Osteoblast (primary cell): Measurements from ENCODE around the gene MCC. TPM values are rescaled to one million over a fixed set of nuclear protein-coding genes. Genes with fewer than 3 reads are reported as not detected.
A peak's percentile ranks its signal among the peaks of the same experiment; 100 is the strongest.

ENCODE experiments used
- DNase-seq: peaks from one replicate; pipeline ENCODE4 v3.0.0; 2011; ENCODE audit warnings: low spot score, mixed read lengths; ENCODE audit not compliant: insufficient read length; ENCODE audit errors: missing footprints
- H2AFZ ChIP-seq: 2 replicates; pipeline ENCODE4 v1.6.0; 2011; ENCODE audit warnings: mild to moderate bottlenecking, low read length
- H3K27ac ChIP-seq: 2 replicates; pipeline ENCODE4 v1.5.1; 2011; ENCODE audit warnings: mild to moderate bottlenecking, low read depth, low read length, moderate library complexity
- H3K27me3 ChIP-seq: 2 replicates; pipeline ENCODE4 v1.6.0; 2012; ENCODE audit warnings: mild to moderate bottlenecking, control low read depth, inconsistent platforms, low read length, moderate library complexity; ENCODE audit not compliant: insufficient read depth
- H3K36me3 ChIP-seq: 2 replicates; pipeline ENCODE4 v1.5.1; 2011; ENCODE audit warnings: mild to moderate bottlenecking, low read length, control low read depth, moderate library complexity; ENCODE audit not compliant: insufficient read depth
- H3K4me1 ChIP-seq: 2 replicates; pipeline ENCODE4 v1.5.1; 2011; ENCODE audit warnings: mild to moderate bottlenecking, low read length, control low read depth, moderate library complexity; ENCODE audit not compliant: insufficient read depth
- H3K4me2 ChIP-seq: 2 replicates; pipeline ENCODE4 v1.6.0; 2011; ENCODE audit warnings: mild to moderate bottlenecking, low read length; ENCODE audit not compliant: insufficient read depth
- H3K4me3 ChIP-seq: fragments of 200-600 bp; sonication (generic); 3 replicates; pipeline ENCODE4 v1.5.1; 2012; ENCODE audit warnings: mild to moderate bottlenecking, low read length, inconsistent platforms; ENCODE audit not compliant: insufficient read depth
- H3K79me2 ChIP-seq: 2 replicates; pipeline ENCODE4 v1.6.0; 2012; ENCODE audit warnings: mild to moderate bottlenecking, low read length, control low read depth, inconsistent platforms; ENCODE audit not compliant: insufficient read depth
- H3K9me3 ChIP-seq: 2 replicates; pipeline ENCODE4 v1.5.1; 2011; ENCODE audit warnings: low read depth, low read length, control low read depth
- H4K20me1 ChIP-seq: 2 replicates; pipeline ENCODE4 v1.6.0; 2012; ENCODE audit warnings: mild to moderate bottlenecking, low read length, control low read depth; ENCODE audit not compliant: insufficient read depth
- total RNA-seq: library from RNA; depleted of rRNA; stranded (reverse); fragments of >200 nt; gene quantifications from 2 replicates; pipeline ENCODE4 v1.2.3, GENCODE V29; 2012
- TF ChIP-seq, protein P1 (sequence below): IDR thresholded peaks from 2 replicates; pipeline ENCODE4 v1.5.1; 2011; ENCODE audit warnings: mild to moderate bottlenecking, low read depth, low read length, moderate library complexity; ENCODE audit errors: extremely low read depth

The MCC gene
- total RNA-seq, 1 donor, result 45.6 TPM

DNA sequence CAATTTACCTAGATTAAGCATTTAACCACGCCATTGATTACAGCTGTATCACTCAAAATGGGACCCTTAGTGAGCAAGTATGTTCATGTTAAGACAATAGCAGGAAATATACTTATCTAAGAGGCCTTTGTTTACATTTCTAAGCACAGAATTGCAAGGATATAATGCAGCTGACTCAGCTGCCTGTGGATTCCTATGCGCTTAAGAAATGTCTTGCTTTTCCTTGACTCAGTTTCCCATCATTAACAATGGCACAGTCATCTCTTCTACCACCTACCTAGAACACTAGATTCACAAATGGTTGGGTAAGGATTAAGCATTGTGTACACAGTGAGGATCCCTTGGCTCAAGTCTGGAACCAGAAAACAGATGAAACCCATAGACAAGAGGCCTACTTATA, 217.2 kb downstream of the MCC start:
- H3K79me2 ChIP-seq, result no peaks in the 10 kb centered on the region
- H3K4me1 ChIP-seq, result peaks cover 7% of the 10 kb centered on the region
- peaks cover 7% of the 10 kb centered on the region for H4K20me1 ChIP-seq
- H3K4me3 ChIP-seq, result no peak overlapping the region
- no peak overlapping the region for H2AFZ ChIP-seq
- no peaks in the 10 kb centered on the region for H3K36me3 ChIP-seq
- TF ChIP-seq, protein P1, sequence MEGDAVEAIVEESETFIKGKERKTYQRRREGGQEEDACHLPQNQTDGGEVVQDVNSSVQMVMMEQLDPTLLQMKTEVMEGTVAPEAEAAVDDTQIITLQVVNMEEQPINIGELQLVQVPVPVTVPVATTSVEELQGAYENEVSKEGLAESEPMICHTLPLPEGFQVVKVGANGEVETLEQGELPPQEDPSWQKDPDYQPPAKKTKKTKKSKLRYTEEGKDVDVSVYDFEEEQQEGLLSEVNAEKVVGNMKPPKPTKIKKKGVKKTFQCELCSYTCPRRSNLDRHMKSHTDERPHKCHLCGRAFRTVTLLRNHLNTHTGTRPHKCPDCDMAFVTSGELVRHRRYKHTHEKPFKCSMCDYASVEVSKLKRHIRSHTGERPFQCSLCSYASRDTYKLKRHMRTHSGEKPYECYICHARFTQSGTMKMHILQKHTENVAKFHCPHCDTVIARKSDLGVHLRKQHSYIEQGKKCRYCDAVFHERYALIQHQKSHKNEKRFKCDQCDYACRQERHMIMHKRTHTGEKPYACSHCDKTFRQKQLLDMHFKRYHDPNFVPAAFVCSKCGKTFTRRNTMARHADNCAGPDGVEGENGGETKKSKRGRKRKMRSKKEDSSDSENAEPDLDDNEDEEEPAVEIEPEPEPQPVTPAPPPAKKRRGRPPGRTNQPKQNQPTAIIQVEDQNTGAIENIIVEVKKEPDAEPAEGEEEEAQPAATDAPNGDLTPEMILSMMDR, result no peak
- no peaks in the 10 kb centered on the region for H3K9me3 ChIP-seq
- H3K27ac ChIP-seq, result peak overlapping the region; percentile 25
- H3K27me3 ChIP-seq, result no peaks in the 10 kb centered on the region
- DNase-seq, result no peak
- H3K4me2 ChIP-seq, result no peak overlapping the region

DNA sequence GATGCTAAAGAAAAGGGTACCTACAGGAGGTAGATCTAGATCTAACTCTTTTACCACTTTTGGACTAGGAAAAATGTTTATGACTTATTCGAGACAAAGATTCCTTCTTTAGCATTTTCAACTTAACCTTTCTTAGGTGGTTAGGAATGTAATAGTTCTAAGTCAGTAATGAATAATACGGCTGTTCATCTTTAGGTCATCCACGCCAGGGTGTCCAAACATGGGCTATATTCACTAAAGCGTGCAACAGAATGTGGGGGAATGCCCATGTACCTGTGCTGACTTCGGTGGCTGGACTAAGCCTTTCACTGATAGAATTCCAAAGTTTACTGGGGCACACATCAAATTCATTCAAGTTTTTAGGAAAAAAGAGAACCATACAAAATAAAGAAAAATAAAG, 218.2 kb downstream of the MCC start:
- DNase-seq, result no peak
- H3K27ac ChIP-seq, result no peak overlapping the region
- TF ChIP-seq, protein P1, result no peak

DNA sequence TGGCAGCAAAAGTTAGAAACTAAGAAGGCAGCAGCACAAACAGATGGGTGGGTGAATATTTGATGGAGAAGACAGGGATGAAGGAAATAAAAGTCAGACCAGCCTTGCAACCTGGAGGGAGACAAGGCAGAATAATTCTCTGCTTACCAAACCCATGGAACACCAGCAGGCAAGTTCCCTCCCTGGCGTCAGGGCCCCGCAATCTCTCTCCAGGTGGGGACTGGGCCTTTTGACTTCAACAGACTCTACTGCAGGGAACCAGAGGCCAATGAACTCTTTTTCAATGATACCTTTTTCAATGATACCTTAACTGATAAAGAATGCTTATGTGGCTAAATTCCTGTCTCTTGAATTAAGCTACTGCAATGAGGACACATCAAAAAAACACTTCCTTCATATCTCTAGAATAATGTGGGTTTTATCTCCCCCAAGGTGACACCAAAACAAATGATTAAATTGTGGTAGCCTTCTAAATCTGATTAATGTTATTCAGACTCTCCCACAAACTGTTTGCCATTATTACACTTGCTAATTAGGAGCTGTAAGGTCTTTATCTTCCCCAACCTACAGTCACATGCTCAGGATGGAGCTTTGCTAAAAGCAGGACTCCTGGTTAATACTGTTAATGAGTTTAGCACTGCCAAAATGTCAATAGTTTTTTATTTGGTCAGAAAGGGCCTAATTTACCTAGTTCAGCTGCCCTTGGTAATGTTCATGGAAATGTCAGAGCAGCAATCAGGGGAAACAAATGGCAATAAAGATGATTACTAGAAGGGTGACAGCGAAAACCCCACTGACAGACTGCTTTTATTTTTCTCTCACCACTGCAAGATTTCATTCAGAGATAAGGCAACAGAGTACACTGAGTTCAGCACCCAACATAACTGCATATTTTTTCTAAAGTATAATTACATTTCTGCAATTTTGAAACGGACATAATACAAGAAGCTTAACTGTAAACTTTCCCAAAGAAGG, 218.9 kb downstream of the MCC start:
- Histone ChIP-seq H3K4me2 (no peak overlapping the region), H3K27me3 (no peaks in the 10 kb centered on the region), H3K4me3 (no peak overlapping the region), H3K27ac (no peak overlapping the region), H3K79me2 (no peaks in the 10 kb centered on the region), H3K9me3 (no peaks in the 10 kb centered on the region), H3K4me1 (peaks cover 7% of the 10 kb centered on the region), H3K36me3 (no peaks in the 10 kb centered on the region), H4K20me1 (peaks cover 7% of the 10 kb centered on the region), H2AFZ (no peak overlapping the region)
- DNase-seq, result no peak
- TF ChIP-seq, protein P1, result no peak

More for the DNA sequence above, 218.2 kb downstream of the MCC start:
- Histone ChIP-seq H3K27me3 (no peaks in the 10 kb centered on the region), H3K79me2 (no peaks in the 10 kb centered on the region), H3K4me3 (no peak overlapping the region), H3K4me1 (peaks cover 7% of the 10 kb centered on the region), H2AFZ (no peak overlapping the region), H4K20me1 (peaks cover 7% of the 10 kb centered on the region), H3K36me3 (no peaks in the 10 kb centered on the region), H3K9me3 (no peaks in the 10 kb centered on the region), H3K4me2 (no peak overlapping the region)

DNA sequence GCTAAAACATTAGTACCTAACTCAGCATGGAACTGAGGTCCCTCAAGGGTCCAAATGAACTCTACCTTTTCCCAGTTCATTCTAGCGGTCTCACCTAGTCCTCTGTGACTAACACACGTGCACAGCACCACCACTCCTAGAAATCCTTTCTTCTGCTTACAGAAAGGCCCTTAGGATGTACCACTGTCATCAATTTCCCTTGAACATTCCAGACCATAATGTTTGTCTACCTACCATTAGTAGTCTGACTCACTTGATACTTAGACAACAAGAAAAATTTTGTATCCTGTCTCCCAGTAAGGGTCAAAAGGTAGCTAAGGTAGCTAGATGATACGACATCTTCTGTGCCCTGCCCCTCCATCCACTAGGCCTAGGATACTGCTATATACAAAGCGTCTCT, 220.0 kb downstream of the MCC start:
- no peaks in the 10 kb centered on the region for H3K9me3 ChIP-seq
- H4K20me1 ChIP-seq, result peaks cover 7% of the 10 kb centered on the region
- DNase-seq, result no peak
- no peaks in the 10 kb centered on the region for H3K79me2 ChIP-seq
- TF ChIP-seq, protein P1, result no peak
- peaks cover 7% of the 10 kb centered on the region for H3K4me1 ChIP-seq
- H3K4me2 ChIP-seq, result no peak overlapping the region
- no peak overlapping the region for H3K4me3 ChIP-seq
- H2AFZ ChIP-seq, result no peak overlapping the region
- H3K27me3 ChIP-seq, result no peaks in the 10 kb centered on the region
- H3K27ac ChIP-seq, result no peak overlapping the region
- no peaks in the 10 kb centered on the region for H3K36me3 ChIP-seq
